Head of caudate nucleus (tissue), 42 donors: Measurements from ENCODE around the gene FOXL3.

ENCODE experiments used
- DNase-seq, 42 donors: peaks; one replicate each; pipeline versions ENCODE4 v3.0.0 to v3.0.0-alpha.2; 2020 to 2021; ENCODE audit warnings: mixed read lengths in 7 of 42
- intact Hi-C: fragments of 100-400 bp; cut with DNase I; formaldehyde crosslinking; loops from one replicate; pipeline ENCODE4 v1.15.0; 2022

The FOXL3 gene

GRCh38 chr7:311131-311680 is 21.2 kb downstream of the FOXL3 start:
- intact Hi-C loops, result no loop called here
- no peak for DNase-seq

GRCh38 chr7:311796-312195 is 21.8 kb downstream of the FOXL3 start:
- DNase-seq, result no peak
- intact Hi-C loops, result no loop called here

GRCh38 chr7:312424-312823 is 22.5 kb downstream of the FOXL3 start:
- no peak for DNase-seq
- intact Hi-C loops, result no loop called here

- intact Hi-C loops, result no loop called here
- no peak for DNase-seq
Measured at GRCh38 chr7:314853-315252, 24.9 kb downstream of the FOXL3 start.

- intact Hi-C loops, result no loop called here
- DNase-seq, result no peak
Measured at GRCh38 chr7:315516-316265, 25.7 kb downstream of the FOXL3 start.

GRCh38 chr7:317643-318405 is 27.9 kb downstream of the FOXL3 start:
- DNase-seq, result no peak
- intact Hi-C loops, result no loop called here

GRCh38 chr7:318476-318875 is 28.5 kb downstream of the FOXL3 start:
- no peak for DNase-seq

GRCh38 chr7:318878-319661 is 29.1 kb downstream of the FOXL3 start:
- intact Hi-C loops, result no loop called here
- DNase-seq, result no peak

More at GRCh38 chr7:318476-318875, 28.5 kb downstream of the FOXL3 start:
- intact Hi-C loops, result no loop called here

- intact Hi-C loops, result loop anchor here (5.0 to 10.0 kb wide), 2 partner anchors 317 to 555 kb away; partner anchors contain the start of gene GET4
- no peak for DNase-seq
Measured at GRCh38 chr7:320297-320696, 30.3 kb downstream of the FOXL3 start.

GRCh38 chr7:322111-322671 is 32.2 kb downstream of the FOXL3 start:
- DNase-seq, result peak; percentile 44 to 92 (median 80)
- intact Hi-C loops, result loop anchor here (2.0 to 10.0 kb wide), 3 partner anchors 315 to 553 kb away; partner anchors contain the start of gene GET4

- no peak for DNase-seq
- intact Hi-C loops, result loop anchor here (2.0 to 10.0 kb wide), 3 partner anchors 315 to 552 kb away; partner anchors contain the start of gene GET4
Measured at GRCh38 chr7:322708-323111, 32.7 kb downstream of the FOXL3 start.

- DNase-seq, result no peak
- intact Hi-C loops, result loop anchor here (2.0 to 10.0 kb wide), 3 partner anchors 314 to 551 kb away; partner anchors contain the start of gene GET4
Measured at GRCh38 chr7:323410-323809, 33.4 kb downstream of the FOXL3 start.

- no peak for DNase-seq
- intact Hi-C loops, result loop anchor here (5.0 to 10.0 kb wide), 2 partner anchors 313 to 551 kb away; partner anchors contain the start of gene GET4
Measured at GRCh38 chr7:324011-324410, 34.0 kb downstream of the FOXL3 start.

- no peak for DNase-seq
- intact Hi-C loops, result loop anchor here (10.0 kb wide), 1 partner anchor 550 kb away; the partner anchor contains the start of gene GET4
Measured at GRCh38 chr7:325051-325798, 35.3 kb downstream of the FOXL3 start.

- intact Hi-C loops, result loop anchor here (10.0 kb wide), 1 partner anchor 549 kb away; the partner anchor contains the start of gene GET4
- no peak for DNase-seq
Measured at GRCh38 chr7:325811-326210, 35.8 kb downstream of the FOXL3 start.

- intact Hi-C loops, result loop anchor here (10.0 kb wide), 1 partner anchor 549 kb away; the partner anchor contains the start of gene GET4
- no peak for DNase-seq
Measured at GRCh38 chr7:326273-326672, 36.3 kb downstream of the FOXL3 start.

- DNase-seq, result no peak
- intact Hi-C loops, result loop anchor here (10.0 kb wide), 1 partner anchor 548 kb away; the partner anchor contains the start of gene GET4
Measured at GRCh38 chr7:326809-327232, 36.9 kb downstream of the FOXL3 start.
